IPS DF 6.9 (cell line): ENCODE measurements around the gene DYNC1H1.
"Not testable (repeated sequence)": the region's sequence is repeated elsewhere in the genome, so short reads cannot be mapped to it uniquely, and the experiment has no call there.

ENCODE experiments used
- DNase-seq: peaks from one replicate; pipeline ENCODE4 v3.0.0-alpha.2; 2013; ENCODE audit warnings: low read depth, low spot score
- H3K27ac ChIP-seq: one replicate; pipeline ENCODE4 v1.5.1; 2013; ENCODE audit warnings: low read length, control low read depth
- H3K27me3 ChIP-seq: 2 replicates; pipeline ENCODE4 v1.6.1; 2013; ENCODE audit warnings: mild to moderate bottlenecking, low read length; ENCODE audit not compliant: control insufficient read depth, insufficient read depth
- H3K36me3 ChIP-seq: 2 replicates; pipeline ENCODE4 v1.6.1; 2013; ENCODE audit warnings: low read length; ENCODE audit not compliant: control insufficient read depth, insufficient read depth
- H3K4me1 ChIP-seq: 2 replicates; pipeline ENCODE4 v1.6.1; 2013; ENCODE audit warnings: low read length; ENCODE audit not compliant: control insufficient read depth, insufficient read depth
- H3K4me3 ChIP-seq: 2 replicates; pipeline ENCODE4 v1.5.1; 2013; ENCODE audit warnings: mild to moderate bottlenecking, low read length
- H3K9me3 ChIP-seq: 2 replicates; pipeline ENCODE4 v1.6.1; 2013; ENCODE audit warnings: low read length, inconsistent platforms; ENCODE audit not compliant: control insufficient read depth, insufficient read depth
- WGBS: extraction: QIAGEN DNeasy Blood & Tissue Kit; methylation state at CpG from one replicate; pipeline ENCODE4 v1.1.7; 2013; ENCODE audit warnings: mixed read lengths, missing lambda C conversion rate; ENCODE audit not compliant: insufficient read length, insufficient coverage; 5-methylcytosine and 5-hydroxymethylcytosine counted together

Gene DYNC1H1

GRCh38 chr14:102079700-102079979 is 115.3 kb downstream of the DYNC1H1 start:
- H3K36me3 ChIP-seq: peaks cover 37% of the 10 kb centered on the region; the same call in 1 of the 2 replicates
- no peaks in the 10 kb centered on the region for H3K4me1 ChIP-seq
- H3K27ac ChIP-seq: no peak overlapping the region
- no peak for DNase-seq
- H3K4me3 ChIP-seq: no peak overlapping the region
- H3K9me3 ChIP-seq: no peaks in the 10 kb centered on the region
- no peaks in the 10 kb centered on the region for H3K27me3 ChIP-seq

GRCh38 chr14:102080183-102081080 is 116.1 kb downstream of the DYNC1H1 start:
- no peaks in the 10 kb centered on the region for H3K27me3 ChIP-seq
- WGBS: no CpG with 5 or more reads among the region's 14 CpGs
- no peaks in the 10 kb centered on the region for H3K9me3 ChIP-seq
- no peak overlapping the region for H3K4me3 ChIP-seq
- no peaks in the 10 kb centered on the region for H3K4me1 ChIP-seq
- no peak overlapping the region for H3K27ac ChIP-seq
- peaks cover 43% of the 10 kb centered on the region; the same call in 1 of the 2 replicates for H3K36me3 ChIP-seq
- no peak for DNase-seq

GRCh38 chr14:102081231-102082080 is 117.1 kb downstream of the DYNC1H1 start:
- WGBS: no CpG with 5 or more reads among the region's 7 CpGs

GRCh38 chr14:102084522-102084921 is 120.1 kb downstream of the DYNC1H1 start:
- H3K27me3 ChIP-seq, H3K27ac ChIP-seq, H3K9me3 ChIP-seq, H3K4me1 ChIP-seq, H3K4me3 ChIP-seq, DNase-seq: not testable (repeated sequence)
- H3K36me3 ChIP-seq: peaks cover 39% of the 10 kb centered on the region; the same call in 1 of the 2 replicates
- 100% methylated on average over 1 of the region's 5 CpGs for WGBS

More at GRCh38 chr14:102081231-102082080, 117.1 kb downstream of the DYNC1H1 start:
- no peak for DNase-seq
- no peaks in the 10 kb centered on the region for H3K9me3 ChIP-seq
- no peaks in the 10 kb centered on the region for H3K4me1 ChIP-seq
- H3K27me3 ChIP-seq: no peaks in the 10 kb centered on the region
- H3K27ac ChIP-seq: no peak overlapping the region
- H3K36me3 ChIP-seq: peaks cover 43% of the 10 kb centered on the region; the same call in 1 of the 2 replicates
- H3K4me3 ChIP-seq: no peak overlapping the region

GRCh38 chr14:102084931-102085330 is 120.6 kb downstream of the DYNC1H1 start:
- no peak for DNase-seq
- Histone ChIP-seq H3K27ac (no peak overlapping the region), H3K36me3 (peaks cover 36% of the 10 kb centered on the region; the same call in 1 of the 2 replicates), H3K4me3 (no peak overlapping the region), H3K4me1 (0 out of 2 replicates have a peak, but pooled peaks cover 1% of the 10 kb centered on the region), H3K27me3 (no peaks in the 10 kb centered on the region), H3K9me3 (no peaks in the 10 kb centered on the region)
- WGBS: 100% methylated on average over 5 of the region's 6 CpGs

GRCh38 chr14:102085488-102085887 is 121.1 kb downstream of the DYNC1H1 start:
- Histone ChIP-seq H3K4me1 (0 out of 2 replicates have a peak, but pooled peaks cover 1% of the 10 kb centered on the region), H3K36me3 (peaks cover 32% of the 10 kb centered on the region; the same call in 1 of the 2 replicates), H3K4me3 (no peak overlapping the region; the same call in 1 of the 2 replicates), H3K27ac (no peak overlapping the region), H3K9me3 (no peaks in the 10 kb centered on the region), H3K27me3 (no peaks in the 10 kb centered on the region)
- no peak for DNase-seq
- no CpG with 5 or more reads among the region's 10 CpGs for WGBS

GRCh38 chr14:102085948-102086708 is 121.8 kb downstream of the DYNC1H1 start:
- no peak for DNase-seq
- Histone ChIP-seq H3K9me3 (no peaks in the 10 kb centered on the region), H3K4me3 (peak overlapping the region; percentile 68), H3K27me3 (no peaks in the 10 kb centered on the region), H3K27ac (no peak overlapping the region), H3K36me3 (peaks cover 27% of the 10 kb centered on the region; the same call in 1 of the 2 replicates), H3K4me1 (0 out of 2 replicates have a peak, but pooled peaks cover 1% of the 10 kb centered on the region)
- no CpG with 5 or more reads among the region's 49 CpGs for WGBS

GRCh38 chr14:102086709-102086971 is 122.3 kb downstream of the DYNC1H1 start:
- H3K4me1 ChIP-seq: 0 out of 2 replicates have a peak, but pooled peaks cover 1% of the 10 kb centered on the region

GRCh38 chr14:102086972-102087761 is 122.8 kb downstream of the DYNC1H1 start, which contains the start of gene HSP90AA1:
HSP90AA1 (minus strand) TSS chr14:102087044; CDS start chr14:102086378, 666 bp downstream.
- H3K4me1 ChIP-seq: 0 out of 2 replicates have a peak, but pooled peaks cover 1% of the 10 kb centered on the region
- no peak within 1 kb of the TSS for H3K27ac ChIP-seq
- no peaks in the 10 kb centered on the region for H3K9me3 ChIP-seq
- WGBS: no CpG with 5 or more reads among the region's 106 CpGs
- H3K4me3 ChIP-seq: peak within 1 kb of the TSS; percentile 69
- DNase-seq: peak; percentile 73
- no peaks in the 10 kb centered on the region for H3K27me3 ChIP-seq
- H3K36me3 ChIP-seq: peaks cover 19% of the 10 kb centered on the region; the same call in 1 of the 2 replicates

More at GRCh38 chr14:102086709-102086971, 122.3 kb downstream of the DYNC1H1 start:
- H3K4me3 ChIP-seq: peak overlapping the region; percentile 68
- no peak overlapping the region for H3K27ac ChIP-seq
- H3K36me3 ChIP-seq: peaks cover 22% of the 10 kb centered on the region; the same call in 1 of the 2 replicates
- no peaks in the 10 kb centered on the region for H3K9me3 ChIP-seq
- DNase-seq: no peak
- WGBS: no CpG with 5 or more reads among the region's 32 CpGs
- H3K27me3 ChIP-seq: no peaks in the 10 kb centered on the region
